ENCODE measurements around the gene VCAN. TPM values are rescaled to one million over a fixed set of nuclear protein-coding genes. Genes with fewer than 3 reads are reported as not detected.

VCAN gene
- total RNA-seq, 4 donors from 2014 or later = 21.2 to 44.1 (median 36.5) TPM

- TF ChIP-seq POLR2A (IDR thresholded peaks at IDR 0.05) = no peak
- TF ChIP-seq, protein P1, sequence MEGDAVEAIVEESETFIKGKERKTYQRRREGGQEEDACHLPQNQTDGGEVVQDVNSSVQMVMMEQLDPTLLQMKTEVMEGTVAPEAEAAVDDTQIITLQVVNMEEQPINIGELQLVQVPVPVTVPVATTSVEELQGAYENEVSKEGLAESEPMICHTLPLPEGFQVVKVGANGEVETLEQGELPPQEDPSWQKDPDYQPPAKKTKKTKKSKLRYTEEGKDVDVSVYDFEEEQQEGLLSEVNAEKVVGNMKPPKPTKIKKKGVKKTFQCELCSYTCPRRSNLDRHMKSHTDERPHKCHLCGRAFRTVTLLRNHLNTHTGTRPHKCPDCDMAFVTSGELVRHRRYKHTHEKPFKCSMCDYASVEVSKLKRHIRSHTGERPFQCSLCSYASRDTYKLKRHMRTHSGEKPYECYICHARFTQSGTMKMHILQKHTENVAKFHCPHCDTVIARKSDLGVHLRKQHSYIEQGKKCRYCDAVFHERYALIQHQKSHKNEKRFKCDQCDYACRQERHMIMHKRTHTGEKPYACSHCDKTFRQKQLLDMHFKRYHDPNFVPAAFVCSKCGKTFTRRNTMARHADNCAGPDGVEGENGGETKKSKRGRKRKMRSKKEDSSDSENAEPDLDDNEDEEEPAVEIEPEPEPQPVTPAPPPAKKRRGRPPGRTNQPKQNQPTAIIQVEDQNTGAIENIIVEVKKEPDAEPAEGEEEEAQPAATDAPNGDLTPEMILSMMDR (IDR thresholded peaks at IDR 0.05) = no peak
- H3K4me3 ChIP-seq (ENCODE audit: low read depth, poor library complexity, severe bottlenecking) = no peak overlapping the region
- intact Hi-C loops (cut with DNase I; ENCODE audit: low total_unique reads) = no loop called here
- 71 to 81% methylated on average over 1 of the region's 1 CpG for WGBS, 2 donors
- DNase-seq (ENCODE audit: low spot score in 2 of 2) = no peak
These were observed 52.4 kb downstream of the VCAN start for GRCh38 chr5:83523929-83524328.

DNA sequence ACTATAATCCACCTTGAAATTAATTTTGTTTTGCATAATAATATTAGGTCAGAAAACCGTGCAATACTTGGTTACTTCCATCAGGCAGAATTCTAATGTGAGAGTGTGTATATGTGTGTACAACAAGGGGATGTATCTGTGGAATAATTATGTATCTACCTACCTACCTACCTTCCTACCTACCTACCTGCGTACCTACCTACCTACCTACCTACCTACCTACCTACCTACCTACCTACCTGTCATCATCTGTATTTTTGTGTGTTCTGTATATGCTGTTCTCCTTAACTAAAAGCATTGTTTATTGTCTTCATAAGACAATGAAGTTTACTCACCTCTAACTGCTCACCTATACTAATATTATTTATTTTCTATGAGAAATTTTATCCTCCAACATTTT, 52.8 kb downstream of the VCAN start:
- DNase-seq (ENCODE audit: low spot score in 2 of 2) = no peak
- intact Hi-C loops (cut with DNase I; ENCODE audit: low total_unique reads) = no loop called here
- 87 to 95% methylated on average over 2 of the region's 2 CpGs for WGBS, 2 donors
- H3K4me3 ChIP-seq (ENCODE audit: low read depth, poor library complexity, severe bottlenecking) = no peak overlapping the region
- TF ChIP-seq POLR2A (IDR thresholded peaks at IDR 0.05) = no peak
- TF ChIP-seq, protein P1 (IDR thresholded peaks at IDR 0.05) = no peak

DNA sequence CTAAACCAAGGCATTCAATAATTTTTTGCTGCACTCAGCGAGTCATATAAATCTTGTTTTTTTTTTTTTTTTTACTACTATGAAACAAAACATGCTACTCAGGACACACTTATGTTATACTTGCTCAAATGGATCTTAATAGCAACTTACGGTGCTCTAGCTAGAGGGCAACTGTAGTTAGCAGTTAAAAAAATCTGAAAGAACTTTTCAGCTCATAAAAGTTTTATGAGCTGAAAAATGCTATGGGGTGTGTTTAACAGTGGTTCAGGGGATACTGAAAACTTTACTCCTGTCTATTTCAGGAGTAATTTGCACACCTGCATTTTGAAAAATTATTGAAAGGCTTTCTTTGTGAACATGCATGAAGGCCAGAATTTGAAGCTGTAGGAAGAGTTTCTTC, 53.4 kb downstream of the VCAN start:
- 54 to 60% methylated on average over 2 of the region's 2 CpGs for WGBS, 2 donors
- no peak for DNase-seq (ENCODE audit: low spot score in 2 of 2)
- TF ChIP-seq, protein P1 (IDR thresholded peaks at IDR 0.05) = no peak
- no peak for TF ChIP-seq POLR2A (IDR thresholded peaks at IDR 0.05)
- H3K4me3 ChIP-seq (ENCODE audit: low read depth, poor library complexity, severe bottlenecking) = no peak overlapping the region
- intact Hi-C loops (cut with DNase I; ENCODE audit: low total_unique reads) = no loop called here

DNA sequence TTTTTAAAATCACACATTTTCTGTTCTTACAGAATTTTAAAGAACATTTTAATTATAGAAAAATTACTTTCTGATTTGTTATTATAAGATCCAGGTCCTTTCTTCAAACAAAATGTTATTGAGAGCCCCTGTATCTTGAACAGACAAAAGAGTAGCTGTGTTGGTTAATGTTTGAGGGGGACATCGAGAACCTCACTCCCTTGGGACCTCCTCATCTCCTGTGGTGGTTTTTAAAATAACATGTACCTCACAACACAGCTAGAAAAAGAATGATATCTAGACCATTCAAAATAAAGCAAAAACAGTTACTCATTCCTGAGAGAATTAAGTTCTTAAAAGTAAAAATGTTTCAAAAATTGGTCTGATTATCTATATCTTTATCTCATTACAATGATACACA, 54.7 kb downstream of the VCAN start:
- no peak for TF ChIP-seq POLR2A (IDR thresholded peaks at IDR 0.05)
- TF ChIP-seq, protein P1 (IDR thresholded peaks at IDR 0.05) = no peak
- WGBS, 2 donors = 88 to 91% methylated on average over 1 of the region's 1 CpG

DNA sequence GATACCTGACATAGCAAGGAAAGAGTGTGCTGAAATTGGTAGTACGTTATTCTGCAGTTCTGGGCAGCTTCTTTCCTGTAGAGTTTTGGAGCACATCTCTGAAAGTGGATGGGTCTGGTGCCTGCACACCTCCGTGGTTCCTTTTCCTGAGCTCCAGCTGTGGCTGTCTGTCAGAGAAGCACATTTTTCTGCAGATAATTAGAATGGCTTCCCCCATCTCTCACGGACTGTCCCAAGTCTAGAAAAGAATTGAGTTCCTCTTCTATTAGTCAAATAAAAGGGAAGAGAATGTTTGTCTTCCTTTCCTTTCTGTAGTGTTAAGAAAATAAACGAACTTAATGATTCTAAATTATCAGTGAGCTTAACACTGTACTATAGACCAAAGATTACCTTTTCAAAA, 55.7 kb downstream of the VCAN start:
- no peak overlapping the region for H3K4me3 ChIP-seq (ENCODE audit: low read depth, poor library complexity, severe bottlenecking)
- intact Hi-C loops (cut with DNase I; ENCODE audit: low total_unique reads) = no loop called here
- no peak for TF ChIP-seq POLR2A (IDR thresholded peaks at IDR 0.05)
- TF ChIP-seq, protein P1 (IDR thresholded peaks at IDR 0.05) = no peak
- no peak for DNase-seq (ENCODE audit: low spot score in 2 of 2)
- 60 to 61% methylated on average over 4 of the region's 4 CpGs for WGBS, 2 donors

More for the DNA sequence above, 54.7 kb downstream of the VCAN start:
- no peak overlapping the region for H3K4me3 ChIP-seq (ENCODE audit: low read depth, poor library complexity, severe bottlenecking)
- no peak for DNase-seq (ENCODE audit: low spot score in 2 of 2)
- intact Hi-C loops (cut with DNase I; ENCODE audit: low total_unique reads) = no loop called here

DNA sequence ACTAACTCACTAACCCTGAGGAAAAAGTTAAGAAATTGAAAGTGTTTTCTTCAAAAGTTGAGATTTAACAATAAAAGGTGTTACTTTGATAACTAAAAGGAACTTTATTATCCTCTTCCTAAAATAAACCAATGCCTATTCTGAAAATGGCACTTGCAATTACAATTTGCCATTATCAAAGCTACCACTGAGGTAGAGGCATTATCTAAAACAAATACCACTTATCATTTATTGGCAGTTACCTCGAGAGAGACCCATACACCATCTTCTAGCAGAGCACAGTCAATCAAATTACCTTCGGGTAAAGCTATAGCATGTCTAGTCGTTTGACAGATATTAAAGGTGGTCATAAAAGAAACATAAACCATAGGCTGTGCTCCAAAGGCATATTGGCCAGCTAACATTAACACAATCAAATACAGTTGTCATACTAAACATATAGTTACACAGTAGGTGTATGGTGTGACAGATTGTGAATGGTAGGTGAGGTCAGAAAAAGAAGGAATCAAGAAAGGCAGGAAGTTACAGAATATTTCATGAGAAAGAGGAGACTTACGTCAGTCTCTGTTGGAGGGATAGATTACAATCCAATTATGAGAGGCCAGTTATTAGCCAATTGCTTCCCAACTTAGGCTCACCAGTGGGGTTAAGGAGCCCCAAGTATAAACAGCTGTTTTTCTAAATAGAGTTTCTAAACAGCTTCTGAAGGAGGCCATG, 56.3 kb downstream of the VCAN start:
- WGBS, 2 donors = 77 to 82% methylated on average over 4 of the region's 4 CpGs
- DNase-seq (ENCODE audit: low spot score in 2 of 2) = no peak
- no peak for TF ChIP-seq POLR2A (IDR thresholded peaks at IDR 0.05)
- TF ChIP-seq, protein P1 (IDR thresholded peaks at IDR 0.05) = no peak
- no peak overlapping the region for H3K4me3 ChIP-seq (ENCODE audit: low read depth, poor library complexity, severe bottlenecking)
- intact Hi-C loops (cut with DNase I; ENCODE audit: low total_unique reads) = no loop called here
